Measurements from ENCODE around the gene IL1B.

The IL1B gene

DNA sequence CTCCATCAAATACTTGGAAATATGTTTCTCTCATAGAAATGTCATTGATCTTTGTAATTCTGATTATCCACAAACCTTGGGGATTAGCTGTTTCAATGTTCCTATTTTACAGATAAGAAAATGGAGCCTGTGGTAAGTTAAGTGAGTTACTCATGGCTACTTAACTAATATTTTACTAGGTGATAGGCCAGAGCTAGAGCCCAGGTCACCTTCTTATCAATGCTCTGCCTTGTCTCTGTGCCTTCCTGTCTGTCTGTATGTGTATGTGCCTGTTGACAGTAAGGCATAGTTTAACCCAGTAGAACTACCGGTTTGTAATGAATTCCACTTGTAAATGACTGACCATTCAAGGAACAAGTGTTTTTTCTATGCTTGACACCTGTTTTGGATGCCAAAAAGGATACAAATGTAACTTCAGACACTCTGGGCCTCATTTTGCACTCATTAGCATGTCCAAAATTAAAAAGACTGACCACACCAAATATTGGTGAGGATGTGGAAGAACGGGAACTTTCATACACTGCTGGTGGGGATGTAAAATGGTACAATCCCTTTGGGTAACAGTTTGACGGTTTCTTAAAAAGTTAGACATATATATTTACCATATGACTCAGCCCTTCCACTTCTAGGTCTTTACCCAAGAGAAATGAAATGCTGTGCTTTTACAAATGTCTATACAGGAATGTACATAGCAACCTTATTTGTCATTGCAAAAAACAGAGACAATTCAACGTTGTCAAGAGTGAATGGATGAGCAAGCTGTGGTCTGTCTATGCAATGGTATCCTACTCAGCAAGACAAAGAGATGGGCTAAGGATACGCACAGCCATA lies 32.7 kb downstream of the IL1B start:
- DNase-seq = no peak

DNA sequence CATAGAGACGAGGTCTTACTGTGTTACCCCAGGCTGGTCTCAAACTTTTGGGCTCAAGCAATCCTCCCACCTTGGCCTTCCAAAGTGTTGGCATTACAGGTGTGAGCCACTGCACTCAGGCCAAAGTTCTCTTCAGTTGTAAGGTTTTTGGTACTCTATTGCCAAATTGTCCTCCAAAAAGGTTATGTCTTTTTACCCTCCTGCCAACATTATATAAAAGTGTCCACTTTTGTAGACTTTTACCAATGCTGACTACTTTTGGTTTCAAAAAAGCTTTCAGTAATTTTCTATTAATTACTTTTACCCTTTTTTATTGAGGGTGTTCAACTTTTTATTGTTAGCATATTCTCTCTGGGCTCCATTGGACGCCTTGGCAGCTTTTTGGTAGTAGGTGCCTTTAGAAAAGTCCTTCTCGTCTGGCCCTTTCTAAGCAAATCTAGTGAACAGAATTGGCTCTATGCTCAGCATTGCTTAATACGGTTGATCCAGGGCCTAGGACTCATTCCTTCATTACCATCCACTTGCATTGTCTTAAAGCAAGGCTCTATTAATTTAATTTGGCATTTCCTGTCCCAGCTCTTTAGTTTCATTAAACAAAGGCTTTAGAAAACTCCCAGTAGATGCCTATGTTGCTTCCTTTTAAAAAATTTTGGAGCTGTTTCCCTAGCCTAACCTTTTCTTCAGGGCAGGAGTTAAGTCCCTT lies 35.5 kb downstream of the IL1B start:
- DNase-seq = no peak

DNA sequence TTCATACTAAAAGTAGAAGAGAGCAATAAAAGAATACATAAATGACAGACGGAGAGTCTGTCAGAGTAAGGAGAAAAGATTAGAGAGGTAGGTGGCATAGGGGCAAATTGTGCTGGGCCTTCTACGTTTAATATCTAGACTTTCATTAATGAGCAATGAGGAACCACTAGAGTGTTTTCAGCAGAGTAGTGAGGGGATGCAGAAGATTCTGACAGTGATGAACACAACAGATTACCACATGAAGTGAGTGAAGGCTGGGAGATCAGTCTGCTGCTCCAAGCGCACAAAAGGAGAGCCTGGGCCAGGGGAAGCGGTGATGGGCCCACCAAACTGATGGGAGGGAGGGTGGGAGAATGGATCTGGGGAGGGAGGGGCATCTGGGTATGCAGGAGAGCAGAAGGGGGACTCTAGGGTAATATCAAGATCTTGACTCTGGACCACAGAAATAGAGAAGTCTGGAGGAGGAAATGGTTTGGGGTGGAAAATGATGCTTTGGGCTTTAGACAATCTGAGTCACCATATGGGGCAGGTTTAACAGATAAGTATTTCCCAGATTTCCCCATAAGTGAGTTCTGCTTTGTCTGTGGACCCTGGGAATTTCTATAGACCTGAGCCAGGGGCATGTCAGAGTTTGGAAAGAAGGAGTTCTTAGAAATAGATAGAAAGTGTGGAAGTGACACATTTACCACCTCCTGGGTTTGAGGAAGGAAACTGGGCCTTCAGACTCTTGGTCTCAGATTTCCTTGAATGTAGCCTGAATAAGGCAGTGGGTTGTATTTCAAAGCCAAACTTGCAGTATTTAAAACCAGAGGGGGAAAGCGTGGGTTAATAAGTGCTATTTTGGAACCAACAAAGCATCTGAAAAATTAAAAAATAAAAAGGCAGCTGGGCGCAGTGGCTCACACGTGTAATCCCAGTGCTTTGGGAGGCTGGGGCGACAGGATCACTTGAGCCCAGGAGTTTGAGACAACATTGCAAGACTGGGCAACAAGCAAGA lies 37.3 kb downstream of the IL1B start:
- no peak for DNase-seq

DNA sequence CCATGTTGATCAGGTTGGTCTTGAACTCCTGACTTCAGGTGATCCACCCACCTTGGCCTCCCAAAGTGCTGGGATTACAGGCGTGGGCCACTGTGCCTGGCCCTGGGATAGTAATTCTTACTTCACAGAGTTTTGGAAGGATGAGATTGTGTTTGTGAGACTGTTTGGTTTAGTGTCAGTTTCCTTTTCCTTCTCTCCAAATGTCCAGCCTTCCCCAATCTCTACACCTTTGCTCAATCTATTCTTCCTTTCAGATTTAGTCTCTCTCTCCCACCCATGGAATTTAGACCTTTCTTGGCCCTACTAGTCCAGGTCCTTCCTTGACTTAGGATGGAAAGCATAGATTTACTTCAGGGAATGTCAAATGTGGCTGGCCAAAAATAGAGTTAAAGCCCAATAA lies 40.1 kb downstream of the IL1B start:
- DNase-seq = no peak

DNA sequence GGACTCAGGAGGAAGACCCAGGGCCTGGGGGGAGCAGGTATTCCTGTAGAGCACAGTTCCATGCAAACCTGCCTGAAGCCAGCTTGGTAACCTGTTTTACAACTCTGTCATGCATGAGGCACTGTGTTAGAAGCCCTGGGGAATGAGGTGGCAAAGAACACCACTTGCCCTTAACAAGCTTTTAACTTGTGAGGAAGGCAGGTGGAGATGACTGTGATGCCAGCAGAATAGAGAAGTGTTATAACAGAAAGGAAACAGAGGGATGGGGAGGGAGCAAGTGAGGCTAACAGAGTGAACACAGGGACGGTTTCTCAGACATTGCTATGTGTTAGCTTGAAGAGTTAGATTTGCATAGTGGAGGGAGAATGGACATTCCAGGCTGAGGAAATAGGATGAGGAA lies 40.8 kb downstream of the IL1B start:
- no peak for DNase-seq

GRCh38 chr2:112794841-112795240 lies 41.7 kb downstream of the IL1B start:
- no peak for DNase-seq

- peak in 1 of 2 donors; percentile 11 for DNase-seq
Measured at GRCh38 chr2:112794131-112794733, 42.3 kb downstream of the IL1B start.

- DNase-seq = no peak
Measured at GRCh38 chr2:112793449-112793978, 43.1 kb downstream of the IL1B start.

GRCh38 chr2:112792419-112792818 lies 44.2 kb downstream of the IL1B start:
- no peak for DNase-seq

DNA sequence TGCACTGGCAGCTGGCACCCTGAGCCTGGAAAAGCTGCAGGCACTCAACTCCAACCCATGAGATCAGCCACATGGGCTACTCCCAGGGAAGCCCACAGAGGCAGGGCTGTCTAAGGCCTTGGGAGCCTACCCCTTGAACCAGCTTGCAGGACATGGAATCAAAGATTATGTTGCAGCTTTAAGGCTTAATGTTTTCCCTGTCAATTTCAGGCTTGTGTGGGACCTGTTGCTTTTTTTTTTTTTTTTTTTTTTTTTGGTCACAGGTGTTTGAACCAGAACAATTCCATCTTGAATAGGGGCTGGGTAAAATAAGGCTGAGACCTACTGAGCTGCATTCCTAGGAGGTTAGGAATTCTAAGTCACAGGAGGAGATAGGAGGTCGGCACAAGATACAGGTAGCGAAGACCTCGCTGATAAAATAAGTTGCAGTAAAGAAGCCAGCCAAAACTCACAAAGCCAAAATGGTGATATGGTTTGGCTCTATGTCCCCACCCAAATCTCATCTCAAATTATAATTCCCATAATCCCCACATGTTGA lies 44.8 kb downstream of the IL1B start:
- DNase-seq = no peak

DNA sequence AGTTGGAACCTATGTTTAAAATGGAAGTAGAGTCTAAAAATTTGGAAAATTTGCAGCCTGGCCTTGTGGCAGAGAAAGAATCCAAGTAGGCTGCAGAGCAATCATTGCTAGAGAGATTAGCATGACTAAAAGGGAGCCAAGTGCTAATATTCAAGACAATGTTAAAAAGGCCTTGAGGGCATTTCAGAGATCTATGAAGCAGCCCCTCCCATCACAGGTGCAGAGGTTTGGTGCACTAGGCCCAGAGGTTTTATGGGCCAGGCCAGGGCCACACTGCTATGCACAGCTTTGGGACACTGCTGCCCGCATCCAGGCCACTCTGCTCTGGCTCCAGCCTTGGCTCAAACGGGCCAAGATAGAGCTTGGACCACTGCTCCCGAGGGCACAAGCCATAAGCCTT lies 45.6 kb downstream of the IL1B start:
- DNase-seq = no peak

DNA sequence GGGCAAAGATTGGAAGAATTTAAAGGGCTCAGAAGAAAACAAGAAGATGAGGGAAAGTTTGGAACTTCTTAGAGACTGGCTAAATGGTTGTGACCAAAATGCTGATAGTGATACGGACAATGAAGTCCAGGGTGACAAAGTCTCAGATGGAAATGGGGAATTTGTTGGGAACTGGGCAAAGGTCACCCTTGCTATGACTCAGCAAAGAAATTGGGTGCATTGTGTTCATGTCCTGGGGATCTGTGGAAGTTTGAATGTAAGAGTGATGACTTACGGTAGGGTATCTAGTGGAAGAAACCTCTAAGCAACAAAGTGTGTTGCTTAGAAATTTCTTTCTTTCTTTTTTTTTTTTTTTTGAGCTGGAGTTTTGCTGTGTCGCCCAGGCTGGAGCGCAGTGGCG lies 46.3 kb downstream of the IL1B start:
- no peak for DNase-seq

DNA sequence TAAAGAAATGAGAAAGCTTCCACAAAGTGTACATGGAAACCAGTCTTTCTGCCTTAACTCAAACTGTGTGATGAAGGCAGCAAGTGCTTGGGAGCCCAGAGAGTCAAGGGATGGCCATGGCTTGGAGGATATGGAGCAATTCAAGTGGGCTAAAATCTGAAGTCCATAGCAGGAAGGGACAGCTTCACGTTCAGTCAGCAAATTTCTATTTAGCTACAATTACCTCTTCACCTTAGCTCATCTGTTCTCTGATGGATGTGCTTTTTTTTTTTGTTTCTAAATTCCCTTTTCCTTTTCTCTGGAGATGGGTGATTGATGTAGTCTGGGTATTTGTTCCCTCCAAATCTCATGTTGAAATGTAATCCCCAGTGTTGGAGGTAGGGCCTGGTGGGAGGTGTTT lies 47.4 kb downstream of the IL1B start:
- DNase-seq = no peak

DNA sequence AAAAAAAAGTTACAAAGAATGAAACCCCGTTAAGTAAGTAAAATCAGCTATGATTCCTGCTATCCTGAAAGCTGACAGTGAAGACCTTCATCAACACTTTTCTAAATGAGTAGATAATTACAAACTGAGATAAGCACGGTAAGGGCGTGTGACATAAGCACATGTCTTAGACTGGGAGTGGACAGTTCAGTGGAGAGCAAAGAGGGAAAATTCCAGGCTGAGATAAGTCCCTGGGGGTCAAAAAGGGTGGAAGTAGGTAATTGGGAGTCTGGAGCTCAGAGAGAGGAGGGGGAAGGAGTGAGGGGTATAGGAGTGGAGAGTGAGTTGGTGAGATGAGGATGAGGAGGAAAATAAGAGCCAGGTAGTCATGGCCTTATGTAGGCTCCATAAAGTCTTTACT lies 47.9 kb downstream of the IL1B start:
- no peak for DNase-seq

- no peak for DNase-seq
Measured at GRCh38 chr2:112787729-112788393, 48.7 kb downstream of the IL1B start.

DNA sequence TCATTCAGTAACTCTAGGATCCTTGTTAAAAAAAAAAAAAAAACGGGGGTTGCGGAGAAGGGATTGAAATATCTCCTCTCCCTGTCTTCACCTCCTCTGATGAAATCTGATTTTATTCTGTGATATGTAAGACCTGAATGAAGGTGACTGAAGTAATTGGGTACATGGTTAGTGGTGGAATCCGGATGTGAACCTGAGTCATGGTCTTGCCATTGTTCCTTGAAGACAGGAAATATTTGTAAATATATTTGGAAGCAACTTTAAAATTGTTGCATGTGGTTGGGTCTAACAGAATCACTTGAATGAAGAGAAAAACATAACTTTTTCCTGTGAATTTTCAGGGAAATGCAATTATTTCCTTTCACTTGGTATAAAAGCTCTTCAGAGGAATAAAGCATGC lies 49.3 kb downstream of the IL1B start:
- DNase-seq = no peak

GRCh38 chr2:112784199-112785189 lies 52.1 kb downstream of the IL1B start, which contains the start of gene IL1A:
TSS of gene IL1A (minus strand) at chr2:112784493. CDS start at chr2:112783770, 723 bp downstream.
- DNase-seq = no peak

- DNase-seq = no peak
Measured at GRCh38 chr2:112783187-112783714, 53.3 kb downstream of the IL1B start.

DNA sequence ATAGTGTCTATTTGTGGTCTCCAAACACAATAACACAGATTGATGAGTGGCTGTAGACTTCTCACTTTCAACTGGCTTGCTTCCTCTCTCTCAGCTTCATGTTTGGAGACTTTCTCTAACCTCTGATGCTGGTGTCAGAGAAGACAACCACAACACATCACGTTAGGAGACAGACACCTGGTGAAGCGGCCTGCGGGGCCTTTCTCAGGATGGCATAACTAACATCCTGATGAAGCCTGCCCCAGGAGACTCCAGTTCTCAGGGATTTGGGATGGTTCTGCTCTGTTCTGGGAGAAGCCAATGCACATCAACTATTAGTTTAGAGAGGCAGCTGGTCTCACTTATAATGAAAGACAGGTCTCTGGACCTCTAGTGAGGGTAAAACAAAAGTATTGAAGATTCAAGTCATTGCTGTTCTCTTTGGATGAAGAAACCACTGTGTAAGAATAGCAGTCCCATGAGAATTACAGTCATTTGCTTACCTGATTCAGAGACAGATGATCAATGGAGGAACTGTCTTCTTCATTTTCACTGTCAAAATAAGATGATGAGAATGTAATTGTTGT lies 54.3 kb downstream of the IL1B start:
- no peak for DNase-seq

Measured in stimulated activated CD4-positive, alpha-beta T cell treated with anti-CD3 and anti-CD28 coated beads, Interleukin-2, amount 100 ng/mL, for 24 hours (primary cell).